HG03571 (cell line): ENCODE results near the gene CDKN2D.
"Not testable (repeated sequence)": the region's sequence is repeated elsewhere in the genome, so short reads cannot be mapped to it uniquely, and the experiment has no call there.

Source experiments
- ATAC-seq: cut with Tn5 transposase; IDR thresholded peaks from one replicate; pipeline ENCODE4 v1.9.1; 2021; ENCODE audit not compliant: unreplicated experiment

The CDKN2D gene

DNA sequence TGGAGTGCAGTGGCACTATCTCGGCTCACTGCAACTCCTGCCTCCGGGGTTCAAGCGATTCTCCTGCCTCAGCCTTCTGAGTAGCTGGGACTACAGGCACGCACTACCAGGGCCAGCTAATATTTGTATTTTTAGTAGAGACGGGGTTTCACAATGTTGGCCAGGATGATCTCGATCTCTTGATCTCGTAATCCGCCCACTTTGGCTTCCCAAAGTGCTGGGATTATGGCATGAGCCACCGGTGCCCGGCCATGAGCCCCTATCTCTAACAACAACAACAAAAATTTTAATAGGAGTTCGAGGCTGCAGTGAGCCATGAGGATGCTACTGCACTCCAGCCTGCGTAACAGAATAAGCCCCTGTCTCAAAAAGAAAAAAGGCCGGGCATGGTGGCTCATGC, 13.3 kb upstream of the CDKN2D start:
- no peak for ATAC-seq

DNA sequence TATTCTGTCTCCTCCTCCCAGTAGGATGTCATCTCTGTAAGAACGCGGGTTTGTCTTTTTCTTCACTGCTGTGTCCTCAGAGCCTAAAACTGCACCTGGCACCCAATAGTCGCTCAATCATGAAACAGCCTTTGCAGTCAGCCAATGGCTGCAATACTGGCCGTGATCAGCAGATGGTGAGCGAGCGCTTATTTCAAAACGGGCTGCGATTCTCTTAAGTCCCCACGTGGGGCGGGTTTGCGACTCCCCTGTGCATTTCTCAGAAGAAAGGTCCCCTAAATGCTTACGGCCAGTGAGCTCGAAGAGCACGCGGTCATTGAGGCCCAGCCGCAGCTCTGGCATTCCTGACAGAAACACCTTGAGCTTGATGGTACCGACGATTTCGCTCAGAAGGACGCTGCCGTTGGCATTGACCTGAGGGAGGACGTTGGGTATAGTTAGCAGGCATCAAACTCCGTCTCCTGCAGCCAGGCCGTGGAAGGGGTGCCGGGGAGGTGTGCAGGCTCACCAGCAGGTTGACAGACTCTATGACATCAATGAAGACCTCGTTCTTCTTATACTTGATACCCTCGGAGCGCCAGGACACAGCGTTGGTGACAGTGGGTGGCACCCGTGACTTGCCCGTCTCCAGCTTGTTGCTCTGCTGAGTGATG, 12.3 kb upstream of the CDKN2D start:
- ATAC-seq, result no peak

DNA sequence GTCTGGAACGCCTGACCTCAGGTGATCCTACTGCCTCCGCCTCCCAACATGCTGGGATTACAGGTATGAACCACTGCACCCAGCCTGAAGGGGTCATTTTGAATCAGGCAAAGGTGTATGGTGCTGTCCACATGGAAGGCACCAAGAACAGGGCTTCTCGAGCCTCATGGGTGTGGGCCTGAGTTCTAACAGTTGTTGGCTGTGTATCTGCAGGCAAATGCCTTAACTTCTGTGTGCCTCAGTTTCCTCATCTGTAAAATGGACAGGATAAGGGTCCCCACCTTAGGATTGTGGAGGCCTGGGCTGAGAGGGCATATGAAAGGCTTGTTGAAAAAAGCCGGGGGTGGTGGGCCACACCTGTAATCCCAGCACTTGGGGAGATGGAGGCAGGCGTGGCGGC, 9.2 kb upstream of the CDKN2D start:
- ATAC-seq, result no peak

DNA sequence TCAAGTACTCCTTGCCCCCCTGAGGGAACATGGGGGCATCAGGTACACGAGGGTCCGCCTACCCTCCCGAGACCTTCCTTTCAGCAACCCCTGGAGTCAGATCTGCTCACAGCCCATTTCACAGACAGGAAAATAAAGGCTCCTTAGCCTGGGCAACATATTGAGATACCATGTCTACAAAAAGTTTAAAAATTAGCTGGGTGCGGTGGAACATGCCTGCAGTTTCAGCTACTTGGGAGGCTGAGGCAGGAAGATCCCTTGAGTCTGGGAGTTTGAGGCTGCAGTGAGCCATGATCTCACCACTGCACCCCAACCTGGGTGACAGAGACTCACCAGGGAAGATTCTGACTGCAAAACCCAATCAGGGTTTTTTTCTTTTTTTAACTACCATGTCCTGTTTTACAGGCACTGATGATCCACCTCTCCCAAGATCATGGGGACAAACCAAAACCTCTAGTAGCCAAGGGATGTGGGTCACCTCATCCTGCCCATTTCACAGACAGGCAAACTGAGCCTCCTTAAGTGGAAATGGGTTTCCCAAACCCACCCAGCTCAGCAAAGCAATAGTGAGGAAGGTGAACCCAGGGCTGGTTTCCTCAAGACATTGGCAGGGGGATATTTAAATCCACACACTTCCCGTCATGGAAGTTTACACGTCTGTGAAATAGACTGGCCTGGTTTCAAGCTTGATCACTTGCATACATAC, 6.4 kb upstream of the CDKN2D start:
- ATAC-seq, result no peak

DNA sequence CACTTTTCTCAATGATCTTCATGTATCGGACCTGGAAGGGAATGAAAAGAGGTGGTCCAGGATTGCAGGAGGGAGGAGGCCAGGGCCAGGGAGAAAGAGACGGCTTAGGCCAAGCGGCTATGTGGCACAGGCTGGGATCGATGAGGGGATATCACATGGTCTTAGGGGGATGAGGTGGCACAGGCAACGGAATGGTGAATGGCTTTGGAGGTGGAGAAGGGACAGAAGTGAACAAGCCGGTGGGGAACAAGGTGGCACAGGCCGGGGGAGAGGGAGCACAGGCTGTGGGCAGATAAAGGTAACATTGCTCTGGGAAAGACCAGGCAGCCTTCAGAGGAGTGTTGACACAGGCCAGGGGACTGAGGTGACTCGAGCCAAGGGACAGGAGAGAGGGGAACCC, 5.7 kb upstream of the CDKN2D start:
- ATAC-seq, result no peak

DNA sequence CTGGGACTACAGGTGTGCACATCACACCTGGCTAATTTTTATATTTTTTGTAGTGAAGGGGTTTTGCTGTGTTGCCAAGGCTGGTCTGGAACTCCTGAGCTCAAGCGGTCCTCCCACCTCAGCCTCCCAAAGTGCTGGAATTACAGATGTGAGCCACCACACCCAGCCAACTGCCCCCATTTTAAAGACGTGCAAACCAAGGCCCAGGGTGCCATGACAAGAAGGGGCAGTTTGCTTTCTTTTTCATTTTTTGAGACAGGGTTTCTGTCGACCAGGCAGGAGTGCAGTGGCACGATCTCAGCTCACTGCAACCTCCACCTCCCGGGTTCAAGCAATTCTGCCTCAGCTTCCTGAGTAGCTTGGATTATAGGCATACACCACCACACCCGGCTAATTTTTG, 5.0 kb upstream of the CDKN2D start:
- not testable (repeated sequence) for ATAC-seq

DNA sequence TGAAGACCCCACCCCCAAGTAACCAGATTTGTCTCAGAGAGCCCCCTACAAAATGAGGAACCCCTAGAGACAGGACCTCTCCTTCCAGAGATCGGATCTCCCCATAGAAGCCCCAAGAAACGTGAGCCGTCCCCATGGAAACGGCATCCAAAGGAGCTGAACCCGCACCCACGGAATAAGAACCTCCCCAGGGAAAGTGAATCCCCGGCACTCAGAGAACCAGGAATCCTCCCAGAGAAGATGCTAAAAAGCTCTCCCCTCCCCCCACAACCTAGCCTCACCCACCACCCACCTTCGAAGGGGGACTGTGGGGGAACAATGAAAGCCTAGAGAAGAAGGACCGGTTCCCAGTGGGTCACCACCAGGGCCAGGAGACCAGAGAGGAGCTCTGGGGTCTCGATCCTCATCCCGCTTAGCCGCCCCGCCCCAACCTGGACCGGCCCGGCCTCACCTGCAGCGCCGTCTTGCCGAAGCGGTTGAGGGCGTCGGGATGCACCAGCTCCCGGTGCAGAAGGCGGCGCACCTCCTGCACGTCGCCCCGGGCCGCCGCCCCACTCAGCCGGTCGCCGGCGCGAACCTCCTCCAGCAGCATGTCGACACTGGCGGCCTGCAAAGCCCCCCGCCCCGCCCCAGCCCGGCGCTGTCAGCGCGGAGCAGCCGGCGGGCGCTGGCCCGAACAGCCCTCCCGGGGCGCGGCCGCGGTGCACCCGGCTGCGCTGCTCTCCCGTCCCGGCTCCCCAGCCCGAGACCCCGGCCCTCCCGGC, 535 bp downstream of the CDKN2D start:
- ATAC-seq, result peak; percentile 2

DNA sequence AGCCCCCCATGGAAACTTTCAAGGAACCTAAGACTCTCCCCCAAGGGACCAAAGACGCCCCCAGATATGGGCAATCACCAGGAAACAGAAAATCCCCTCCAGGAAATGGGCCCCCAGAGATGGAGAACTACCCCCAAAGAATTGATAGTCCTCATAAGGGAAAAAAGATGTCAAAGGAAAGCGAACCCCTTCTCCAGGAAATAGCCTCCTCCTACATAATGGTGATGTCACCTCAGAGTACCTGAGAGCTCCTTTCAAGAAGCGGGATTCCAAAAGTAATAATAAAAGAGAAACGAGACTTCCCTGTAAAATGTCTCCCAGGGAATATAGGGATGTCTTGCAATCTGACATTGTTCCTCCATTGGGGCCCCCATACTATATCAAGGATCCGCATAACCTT, 1.1 kb downstream of the CDKN2D start:
- ATAC-seq, result no peak

DNA sequence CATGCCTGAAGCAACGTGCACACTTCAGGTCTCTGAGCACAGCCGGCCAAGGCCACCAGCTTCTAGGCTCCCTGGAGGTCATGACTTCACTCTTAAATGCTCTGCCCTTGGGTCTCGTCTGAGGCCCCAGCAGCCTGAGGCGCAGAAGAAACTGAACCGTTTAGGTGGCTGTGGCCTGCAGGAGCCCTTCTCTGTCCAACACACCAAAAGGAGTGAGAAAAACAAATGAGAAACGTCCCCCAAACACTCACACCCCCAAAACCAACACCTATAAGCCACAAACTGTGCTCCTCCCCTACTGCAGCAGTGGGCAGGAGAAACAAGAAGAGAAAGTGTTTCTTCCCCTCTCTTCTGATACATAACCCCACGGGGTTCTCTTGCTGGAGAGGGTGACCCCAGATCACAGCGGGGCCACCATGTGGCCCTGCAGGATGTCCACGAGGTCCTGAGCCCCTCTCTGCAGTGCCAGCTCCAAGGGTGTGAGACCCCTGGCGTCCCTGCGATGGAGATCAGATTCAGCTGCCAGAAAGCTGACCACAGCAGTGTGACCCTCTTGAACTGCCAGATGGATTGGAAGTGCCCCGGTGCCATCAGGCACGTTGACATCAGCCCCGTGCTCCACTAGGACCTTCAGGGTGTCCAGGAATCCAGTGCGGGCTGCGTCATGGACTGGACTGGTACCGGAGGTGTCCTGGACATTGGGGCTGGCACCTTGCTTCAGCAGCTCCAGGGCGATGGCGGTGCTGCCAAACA, 1.9 kb downstream of the CDKN2D start:
- peak; percentile 24 for ATAC-seq

DNA sequence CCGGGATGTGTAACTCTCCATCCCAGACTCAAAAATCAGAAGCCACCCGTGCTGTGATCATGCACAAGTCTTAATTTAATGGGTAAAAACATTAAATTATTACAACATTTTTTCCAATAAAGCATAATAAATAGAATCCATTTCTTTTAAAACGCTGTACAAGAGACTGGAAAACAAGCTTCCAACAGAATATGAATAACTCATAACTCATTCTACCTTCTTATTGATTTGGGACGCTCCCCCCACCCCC, 2.4 kb downstream of the CDKN2D start:
- ATAC-seq, result no peak

DNA sequence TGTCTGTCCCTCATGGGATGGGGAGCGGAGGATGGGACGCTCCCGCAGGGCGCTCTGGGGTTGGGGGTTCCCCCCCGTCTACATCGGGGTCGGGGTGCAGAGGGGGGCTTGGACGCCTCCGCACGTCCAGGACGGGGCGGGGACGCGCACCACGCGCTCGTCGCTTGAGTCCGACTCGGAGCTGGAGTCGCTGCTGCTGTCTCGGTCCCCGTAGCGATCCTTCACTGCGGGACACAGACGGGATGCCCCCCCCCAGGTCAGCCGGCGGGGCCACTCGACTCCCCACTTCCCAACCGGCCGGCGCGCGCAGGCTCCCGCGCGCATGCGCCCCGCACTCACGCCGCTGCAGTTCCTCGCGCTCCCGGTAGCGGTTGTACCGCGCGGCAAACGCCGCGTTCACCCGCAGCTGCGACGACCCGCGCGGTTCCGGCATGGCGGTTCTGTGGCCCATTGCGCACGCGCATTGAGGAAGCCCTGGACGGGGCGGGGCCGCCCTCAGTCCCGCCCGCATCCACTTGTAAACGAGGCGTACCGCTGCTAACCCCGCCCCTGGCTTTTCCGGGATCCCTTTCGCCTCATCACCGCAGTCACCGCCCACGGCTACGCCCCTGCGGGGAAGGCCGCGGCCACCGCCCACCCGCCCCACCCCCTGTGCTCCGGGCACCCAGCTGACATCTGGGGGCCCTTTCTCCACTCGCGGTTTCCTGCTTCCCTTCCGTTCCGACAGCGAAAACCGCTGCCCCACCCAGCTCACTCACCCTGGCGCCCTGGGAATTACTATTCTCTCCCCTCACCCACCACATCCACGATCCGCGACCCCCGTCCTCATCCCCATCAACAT, 3.0 kb downstream of the CDKN2D start, which contains the start of gene KRI1:
KRI1 (minus strand) TSS at position 444 of the 841 bp plus-strand sequence; CDS start at position 433, 11 bp downstream.
- peak; percentile 44 for ATAC-seq

DNA sequence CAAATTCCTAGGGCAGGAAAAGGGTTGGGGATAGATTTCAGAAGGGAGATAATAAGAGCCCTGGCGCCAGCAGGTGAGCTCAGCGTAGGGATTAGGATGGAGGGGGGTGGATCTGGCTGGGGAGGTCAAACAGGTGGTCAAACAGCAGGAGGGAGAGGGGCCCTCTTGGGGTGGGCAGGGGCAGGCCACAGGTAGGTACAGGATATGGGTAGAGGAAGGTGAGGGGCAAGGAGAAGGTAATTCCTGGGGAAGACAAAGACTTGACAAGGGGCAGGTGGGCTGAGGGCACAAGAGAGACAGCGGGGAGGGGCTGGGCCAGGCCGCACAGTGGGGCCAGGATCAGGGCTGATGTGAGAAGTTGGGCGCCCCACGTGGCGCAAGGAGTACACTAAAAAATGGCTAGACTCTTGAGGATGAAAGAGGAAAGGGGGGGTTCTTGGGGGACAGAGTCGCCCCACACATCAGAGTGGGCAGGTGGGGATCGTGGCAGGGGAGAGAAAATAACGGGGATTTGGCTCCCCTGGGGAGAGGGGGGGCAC, 3.7 kb downstream of the CDKN2D start:
- no peak for ATAC-seq

DNA sequence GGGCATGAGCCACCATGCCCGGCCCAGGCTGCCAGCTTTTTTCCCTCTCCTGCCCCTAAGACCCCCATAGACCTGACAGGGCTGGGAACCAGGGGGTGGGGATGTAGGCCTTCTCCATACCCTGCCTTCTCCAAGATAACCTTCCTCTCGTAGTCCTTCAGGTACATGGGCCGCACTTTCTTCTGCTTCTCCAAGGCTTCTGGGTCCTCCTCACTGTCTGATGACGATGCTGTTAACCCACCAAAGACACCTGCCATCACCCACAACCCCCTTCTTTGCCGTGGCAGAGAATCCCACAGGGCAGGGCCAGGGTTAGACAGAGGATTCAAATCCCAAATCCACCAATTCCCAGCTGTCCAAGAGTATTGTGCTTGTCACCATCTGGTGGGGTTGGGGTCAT, 6.2 kb downstream of the CDKN2D start:
- no peak for ATAC-seq

DNA sequence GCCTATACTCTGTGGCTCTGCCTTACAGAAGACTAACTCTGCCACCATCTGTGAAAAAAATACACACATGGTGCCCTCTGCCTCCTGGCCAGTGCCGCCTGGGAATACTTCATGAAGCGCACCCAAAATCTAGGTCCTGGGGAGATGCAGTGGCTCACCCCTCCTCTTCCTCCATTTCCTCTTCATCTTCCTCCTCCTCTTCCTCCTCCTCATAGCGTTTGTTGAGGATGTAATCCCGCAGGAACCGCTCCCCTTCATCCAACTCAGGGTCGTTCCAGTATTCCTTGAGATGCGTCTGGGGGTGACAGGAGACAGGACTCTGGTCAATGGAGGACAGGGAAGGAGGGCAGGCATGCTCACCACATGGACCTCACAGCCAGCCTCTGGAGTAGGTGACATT, 8.6 kb downstream of the CDKN2D start:
- ATAC-seq, result no peak

DNA sequence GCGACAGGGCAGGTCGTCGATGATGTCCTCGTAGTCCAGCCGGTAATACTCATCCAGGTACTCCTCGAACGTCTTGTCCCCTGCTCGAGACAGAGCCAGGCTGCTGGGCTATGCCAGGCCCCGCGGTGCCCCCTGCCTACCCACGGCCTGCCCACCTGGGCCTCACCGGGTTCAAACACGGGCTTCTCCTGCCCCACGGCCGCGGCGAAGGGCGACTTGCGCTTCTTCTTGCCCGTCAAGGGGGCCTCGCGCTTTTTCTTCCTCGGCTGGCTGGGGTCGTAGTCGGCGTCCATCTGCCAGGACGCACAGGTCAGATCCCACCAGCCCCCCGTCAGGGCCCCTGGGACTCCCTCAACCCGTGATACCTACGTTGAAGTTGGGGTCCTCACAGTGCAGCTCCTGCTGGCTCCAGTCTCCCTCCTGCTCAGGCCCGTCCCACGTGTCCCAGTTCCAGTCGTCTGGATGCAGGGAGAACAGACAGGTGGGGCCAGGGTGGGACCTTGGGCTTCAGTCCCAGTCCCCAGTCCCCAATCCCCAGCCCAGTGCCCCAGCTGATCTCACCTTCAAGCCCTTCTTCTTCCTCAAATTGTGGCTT, 11.1 kb downstream of the CDKN2D start:
- ATAC-seq, result no peak

DNA sequence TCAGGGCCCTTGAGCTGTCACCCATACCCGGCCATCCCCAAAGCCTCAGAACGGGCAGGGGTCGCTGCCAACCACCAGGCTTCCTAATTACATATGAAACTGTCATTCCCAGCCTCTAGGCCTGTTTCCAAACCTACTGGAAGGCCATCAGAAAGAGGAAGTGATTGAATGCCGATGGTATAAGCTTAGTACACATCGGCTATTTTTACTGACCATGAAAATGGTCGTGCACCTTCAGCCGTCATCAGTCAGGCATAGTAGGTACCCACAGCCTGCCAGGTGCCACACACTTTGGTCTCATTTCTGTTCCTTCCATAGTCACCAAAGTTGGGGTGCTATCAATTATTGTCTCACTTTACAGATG, 13.2 kb downstream of the CDKN2D start:
- ATAC-seq, result no peak

DNA sequence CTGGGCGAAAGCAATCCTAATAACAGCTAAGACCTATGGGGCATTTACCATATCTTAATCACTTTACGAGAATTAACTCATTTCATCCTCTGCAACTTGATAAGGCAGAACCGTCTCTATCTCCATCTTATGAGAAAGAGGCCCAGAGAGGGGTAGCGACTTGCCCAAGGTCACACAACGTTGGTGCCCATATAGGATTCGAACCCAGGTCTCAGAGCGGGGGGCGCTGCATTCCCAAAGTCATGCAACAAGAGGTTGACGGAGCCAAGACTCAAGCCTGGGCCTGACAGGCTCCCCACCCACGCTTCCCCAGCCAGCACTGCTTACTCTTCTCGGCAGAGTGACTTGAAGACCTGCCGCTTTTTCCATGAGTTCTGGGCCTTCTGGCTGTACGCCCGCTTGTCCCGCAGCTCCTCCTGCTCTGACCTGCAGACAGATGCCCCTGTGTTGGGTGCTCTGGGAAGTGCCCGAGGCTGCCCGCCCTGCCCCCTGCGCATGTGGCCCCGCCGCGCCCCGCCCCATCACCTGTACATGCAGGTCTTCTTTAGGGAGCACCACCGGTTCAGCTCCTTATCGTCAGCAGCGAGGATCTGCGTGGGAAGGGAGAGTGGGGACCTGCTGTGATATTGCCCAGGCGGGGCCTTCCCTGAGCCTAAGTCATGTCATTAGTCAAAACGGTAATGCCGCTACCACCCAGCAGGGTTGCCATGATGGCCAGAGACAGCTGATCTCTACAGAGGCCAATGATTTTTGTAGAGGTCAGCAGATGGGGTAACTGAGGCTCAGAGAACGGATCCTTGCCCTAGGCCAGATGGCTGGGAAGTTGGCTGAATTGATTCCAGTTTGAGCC, 13.8 kb downstream of the CDKN2D start:
- ATAC-seq, result no peak

DNA sequence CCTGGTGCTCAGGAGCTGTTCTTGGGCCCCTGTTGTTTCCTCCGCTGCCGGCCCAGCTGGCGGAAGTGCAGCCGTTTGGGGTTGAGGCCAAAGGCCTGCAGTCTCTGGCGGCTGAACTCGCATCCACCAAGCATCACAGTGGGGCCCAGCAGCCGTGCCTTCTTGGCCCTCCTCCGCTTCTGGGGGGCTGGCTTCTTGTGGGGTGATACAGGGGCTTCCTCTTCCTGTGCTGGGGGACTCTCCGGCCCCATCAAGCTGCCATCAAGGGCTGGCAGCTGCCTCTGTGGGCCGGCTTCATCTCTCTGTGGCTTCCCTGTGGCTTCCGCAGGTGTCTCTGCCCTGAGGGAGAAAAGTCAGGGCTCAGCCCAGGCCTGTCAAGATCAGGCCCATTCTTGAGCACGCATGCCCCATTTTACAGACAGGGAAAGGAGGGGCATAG, 14.8 kb downstream of the CDKN2D start:
- peak; percentile 53 for ATAC-seq

DNA sequence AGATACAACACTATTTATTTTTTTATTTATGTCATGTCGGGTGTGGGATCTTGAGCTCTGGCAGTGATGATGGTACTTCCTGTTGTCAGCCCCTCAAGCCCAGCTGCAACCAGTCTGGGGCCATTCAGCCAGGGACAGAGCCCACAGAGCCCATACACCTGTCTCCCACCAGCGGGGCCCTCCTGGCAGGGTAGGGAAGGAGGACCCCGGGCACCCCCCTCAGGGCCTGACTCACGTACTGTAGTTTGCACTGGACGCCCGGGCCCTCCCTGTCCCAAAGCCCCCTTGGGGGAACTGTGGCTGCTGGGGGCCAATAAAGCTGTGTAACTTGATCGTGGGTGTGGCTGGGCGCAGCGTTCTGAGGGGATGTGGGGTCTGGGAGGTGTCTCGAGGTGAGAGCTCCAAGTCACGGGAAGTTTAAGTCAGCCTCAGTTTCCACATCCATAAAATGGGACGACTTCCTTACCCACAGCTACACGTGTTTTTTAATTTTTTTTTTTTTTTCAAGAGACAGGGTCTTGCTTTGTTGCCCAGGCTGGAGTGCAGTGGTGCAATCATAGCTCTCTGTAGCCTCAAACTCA, 15.6 kb downstream of the CDKN2D start:
- no peak for ATAC-seq
